ENCODE results near the gene ARSK.
A peak's percentile ranks its signal among the peaks of the same experiment; 100 is the strongest.

The ARSK gene

GRCh38 chr5:95519681-95520080 is 35.2 kb upstream of the ARSK start:
- no peak for TF ChIP-seq CTCF (IDR thresholded peaks at IDR 0.05)
- Mint-ChIP-seq H3K27ac (no peak overlapping the region), H3K4me1 (no peaks in the 10 kb centered on the region)

GRCh38 chr5:95520206-95520605 is 34.7 kb upstream of the ARSK start:
- Mint-ChIP-seq H3K4me1 (no peaks in the 10 kb centered on the region), H3K27me3 (ENCODE audit: low read depth, poor library complexity) (no peaks in the 10 kb centered on the region), H3K4me3 (no peak overlapping the region), H3K9me3 (no peaks in the 10 kb centered on the region), H3K27ac (peak overlapping the region; percentile 30), H3K36me3 (ENCODE audit: low read depth) (peaks cover 62% of the 10 kb centered on the region)
- TF ChIP-seq CTCF (IDR thresholded peaks at IDR 0.05): no peak
- no peak for DNase-seq

More at GRCh38 chr5:95519681-95520080, 35.2 kb upstream of the ARSK start:
- Mint-ChIP-seq H3K4me3 (no peak overlapping the region), H3K9me3 (no peaks in the 10 kb centered on the region), H3K27me3 (ENCODE audit: low read depth, poor library complexity) (no peaks in the 10 kb centered on the region), H3K36me3 (ENCODE audit: low read depth) (peaks cover 62% of the 10 kb centered on the region)
- DNase-seq: no peak

GRCh38 chr5:95524423-95524822 is 30.5 kb upstream of the ARSK start:
- Mint-ChIP-seq H3K4me3 (no peak overlapping the region), H3K9me3 (no peaks in the 10 kb centered on the region), H3K4me1 (no peaks in the 10 kb centered on the region), H3K36me3 (ENCODE audit: low read depth) (peaks cover 74% of the 10 kb centered on the region), H3K27ac (no peak overlapping the region), H3K27me3 (ENCODE audit: low read depth, poor library complexity) (no peaks in the 10 kb centered on the region)
- DNase-seq: no peak
- no peak for TF ChIP-seq CTCF (IDR thresholded peaks at IDR 0.05)

DNA sequence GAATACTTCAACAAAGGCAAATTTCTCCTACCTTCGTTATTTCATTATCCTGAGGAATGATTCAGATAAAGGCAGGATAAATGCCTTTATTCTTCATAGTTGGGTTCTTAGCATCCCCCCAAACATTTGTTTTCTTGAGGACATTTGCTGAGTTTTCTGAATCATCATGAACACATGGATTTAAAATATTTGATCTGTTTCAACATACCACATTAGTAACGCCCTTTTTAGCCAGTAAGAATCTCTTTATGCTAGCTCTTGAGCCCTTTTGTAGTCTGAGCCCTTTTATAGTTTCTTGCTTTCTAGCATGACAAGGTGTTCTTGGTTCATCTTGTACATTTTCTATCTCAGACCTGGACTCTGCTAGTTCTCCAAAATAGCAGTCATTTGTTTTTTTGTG is 28.0 kb upstream of the ARSK start:
- Mint-ChIP-seq H3K36me3 (ENCODE audit: low read depth) (peaks cover 59% of the 10 kb centered on the region), H3K27ac (no peak overlapping the region), H3K4me3 (no peak overlapping the region), H3K27me3 (ENCODE audit: low read depth, poor library complexity) (no peaks in the 10 kb centered on the region), H3K4me1 (no peaks in the 10 kb centered on the region), H3K9me3 (no peaks in the 10 kb centered on the region)
- DNase-seq: no peak
- no peak for TF ChIP-seq CTCF (IDR thresholded peaks at IDR 0.05)

- no peaks in the 10 kb centered on the region for H3K27me3 Mint-ChIP-seq (ENCODE audit: low read depth, poor library complexity)
- H3K4me3 Mint-ChIP-seq: no peak overlapping the region
- no peaks in the 10 kb centered on the region for H3K9me3 Mint-ChIP-seq
- TF ChIP-seq CTCF (IDR thresholded peaks at IDR 0.05): no peak
- DNase-seq: no peak
- H3K36me3 Mint-ChIP-seq (ENCODE audit: low read depth): peaks cover 53% of the 10 kb centered on the region
- H3K27ac Mint-ChIP-seq: no peak overlapping the region
- H3K4me1 Mint-ChIP-seq: peaks cover 5% of the 10 kb centered on the region
Measured at GRCh38 chr5:95528565-95528964, 26.3 kb upstream of the ARSK start.

DNA sequence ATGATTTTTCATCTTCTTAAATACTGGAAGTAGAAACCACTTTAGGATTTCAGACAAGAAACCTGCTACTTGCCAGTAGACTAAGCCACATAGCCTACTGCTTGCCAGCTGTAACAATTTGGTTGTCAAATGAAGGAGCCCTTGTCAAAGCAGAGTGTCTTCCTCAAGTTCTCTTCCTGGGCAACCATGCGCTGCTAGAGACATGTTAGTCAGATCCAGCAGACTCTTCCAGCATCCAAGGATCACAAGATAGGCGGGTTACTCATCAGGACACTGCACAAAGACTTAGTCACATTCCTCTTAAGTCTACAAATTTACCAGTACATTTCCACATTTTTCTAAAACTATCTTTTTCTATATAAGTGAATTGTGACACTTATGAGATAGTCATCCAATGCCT is 24.5 kb upstream of the ARSK start:
- no peak for TF ChIP-seq CTCF (IDR thresholded peaks at IDR 0.05)
- Mint-ChIP-seq H3K4me1 (peaks cover 7% of the 10 kb centered on the region), H3K27ac (no peak overlapping the region), H3K9me3 (no peaks in the 10 kb centered on the region), H3K36me3 (ENCODE audit: low read depth) (peaks cover 60% of the 10 kb centered on the region), H3K27me3 (ENCODE audit: low read depth, poor library complexity) (no peaks in the 10 kb centered on the region), H3K4me3 (no peak overlapping the region)
- DNase-seq: no peak

Measured in nephron progenitor cell (in vitro differentiated cells).